Neuronal stem cell (in vitro differentiated cells): ENCODE measurements around the gene PRIM1. TPM values are rescaled to one million over a fixed set of nuclear protein-coding genes. Genes with fewer than 3 reads are reported as not detected.
"Not testable (repeated sequence)": the region's sequence is repeated elsewhere in the genome, so short reads cannot be mapped to it uniquely, and the experiment has no call there.

Experiments
- DNase-seq: peaks from one replicate; pipeline ENCODE4 v3.0.0-alpha.2; 2013; ENCODE audit warnings: low spot score
- H2AFZ ChIP-seq: one replicate; pipeline ENCODE4 v1.6.1; 2013; ENCODE audit warnings: mild to moderate bottlenecking, low read length, inconsistent platforms
- H2AK5ac ChIP-seq: 2 replicates; pipeline ENCODE4 v1.6.1; 2013; ENCODE audit warnings: low read depth, mild to moderate bottlenecking, inconsistent platforms, low read length, moderate library complexity, mixed read lengths
- H2BK120ac ChIP-seq: 2 replicates; pipeline ENCODE4 v1.6.1; 2013; ENCODE audit warnings: low read depth, mild to moderate bottlenecking, inconsistent platforms, low read length, moderate library complexity, mixed read lengths
- H2BK12ac ChIP-seq: one replicate; pipeline ENCODE4 v1.6.1; 2013; ENCODE audit warnings: low read length, inconsistent platforms
- H2BK15ac ChIP-seq: 2 replicates; pipeline ENCODE4 v1.6.1; 2013; ENCODE audit warnings: mild to moderate bottlenecking, low read length, inconsistent platforms, mixed read lengths
- H2BK5ac ChIP-seq: one replicate; pipeline ENCODE4 v1.6.1; 2013; ENCODE audit warnings: inconsistent platforms, mild to moderate bottlenecking, low read length, moderate library complexity
- H3K14ac ChIP-seq: one replicate; pipeline ENCODE4 v1.6.1; 2013; ENCODE audit warnings: low read length, inconsistent platforms
- H3K18ac ChIP-seq: 2 replicates; pipeline ENCODE4 v1.6.1; 2013; ENCODE audit warnings: low read length, inconsistent platforms
- H3K23ac ChIP-seq: 2 replicates; pipeline ENCODE4 v1.6.1; 2013; ENCODE audit warnings: low read depth, mild to moderate bottlenecking, mixed read lengths, low read length, inconsistent platforms; ENCODE audit not compliant: poor library complexity
- H3K27ac ChIP-seq: replicated peaks from 3 replicates; pipeline ENCODE4 v1.5.1; 2013; ENCODE audit warnings: low read length, inconsistent platforms
- H3K27me3 ChIP-seq, 3 experiments: 2 replicates each; pipeline ENCODE4 v1.6.1; 2013; ENCODE audit warnings: low read length in 3 of 3, mild to moderate bottlenecking in 2 of 3, inconsistent platforms in 1 of 3, low read depth in 1 of 3, mixed read lengths in 1 of 3, moderate library complexity in 1 of 3; ENCODE audit not compliant: control insufficient read depth in 3 of 3, insufficient read depth in 3 of 3
- H3K36me3 ChIP-seq, 2 donors: replicated peaks in 1 of 2; 2 replicates each; pipeline ENCODE4 v1.6.1; 2013; ENCODE audit warnings: low read length in 2 of 2; ENCODE audit not compliant: control insufficient read depth in 2 of 2, insufficient read depth in 2 of 2
- H3K4ac ChIP-seq: 2 replicates; pipeline ENCODE4 v1.6.1; 2013; ENCODE audit warnings: inconsistent platforms, mild to moderate bottlenecking, low read length, moderate library complexity
- H3K4me1 ChIP-seq, 2 donors: 1 replicate in 1 of 2; 2 replicates in 1 of 2; pipeline ENCODE4 v1.6.1; 2013; ENCODE audit warnings: low read length in 2 of 2, low read depth in 1 of 2; ENCODE audit not compliant: control insufficient read depth in 2 of 2, insufficient read depth in 1 of 2
- H3K4me2 ChIP-seq: one replicate; pipeline ENCODE4 v1.6.1; 2013; ENCODE audit warnings: mild to moderate bottlenecking, low read length, inconsistent platforms; ENCODE audit not compliant: insufficient read depth, poor library complexity, severe bottlenecking
- H3K4me3 ChIP-seq, 2 donors: 2 replicates each; pipeline ENCODE4 v1.5.1; 2013; ENCODE audit warnings: low read length in 2 of 2, mild to moderate bottlenecking in 2 of 2, inconsistent platforms in 1 of 2, moderate library complexity in 1 of 2
- H3K79me1 ChIP-seq: one replicate; pipeline ENCODE4 v1.6.1; 2013; ENCODE audit warnings: low read depth, mild to moderate bottlenecking, inconsistent platforms, low read length, moderate library complexity
- H3K9ac ChIP-seq: one replicate; pipeline ENCODE4 v1.6.1; 2013; ENCODE audit warnings: mild to moderate bottlenecking, low read depth, low read length, inconsistent platforms; ENCODE audit not compliant: poor library complexity
- H3K9me3 ChIP-seq, 2 donors: replicated peaks in 1 of 2; 2 replicates each; pipeline versions ENCODE3 to v1.6.1; 2013; ENCODE audit warnings: low read length in 2 of 2, mild to moderate bottlenecking in 2 of 2, inconsistent platforms in 1 of 2, low read depth in 1 of 2, mixed read lengths in 1 of 2, moderate library complexity in 1 of 2; ENCODE audit not compliant: control insufficient read depth in 2 of 2, insufficient read depth in 1 of 2
- H4K8ac ChIP-seq: one replicate; pipeline ENCODE4 v1.6.1; 2013; ENCODE audit warnings: low read depth, mild to moderate bottlenecking, inconsistent platforms, low read length, moderate library complexity
- H4K91ac ChIP-seq: one replicate; pipeline ENCODE4 v1.6.1; 2013; ENCODE audit warnings: low read length, low read depth, mild to moderate bottlenecking, inconsistent platforms; ENCODE audit not compliant: poor library complexity
- WGBS, 2 donors: extraction: QIAGEN DNeasy Blood & Tissue Kit; methylation state at CpG; one replicate each; pipeline ENCODE4 v1.1.7; 2013; ENCODE audit warnings: missing lambda C conversion rate in 2 of 2, mixed read lengths in 1 of 2; ENCODE audit not compliant: insufficient read length in 2 of 2, insufficient replicate concordance in 1 of 2; ENCODE audit errors: extremely low coverage in 2 of 2; 5-methylcytosine and 5-hydroxymethylcytosine counted together
- polyA plus RNA-seq, 2 experiments: library from polyadenylated mRNA; stranded (reverse); fragments of 200-250 nt; gene quantifications; one replicate each; pipeline ENCODE4 v1.2.3, GENCODE V29; 2013

The PRIM1 gene
- 37.6 TPM for polyA plus RNA-seq (2013, experiment 1 of 2)
- 38.3 TPM for polyA plus RNA-seq (2013, experiment 2 of 2)

DNA sequence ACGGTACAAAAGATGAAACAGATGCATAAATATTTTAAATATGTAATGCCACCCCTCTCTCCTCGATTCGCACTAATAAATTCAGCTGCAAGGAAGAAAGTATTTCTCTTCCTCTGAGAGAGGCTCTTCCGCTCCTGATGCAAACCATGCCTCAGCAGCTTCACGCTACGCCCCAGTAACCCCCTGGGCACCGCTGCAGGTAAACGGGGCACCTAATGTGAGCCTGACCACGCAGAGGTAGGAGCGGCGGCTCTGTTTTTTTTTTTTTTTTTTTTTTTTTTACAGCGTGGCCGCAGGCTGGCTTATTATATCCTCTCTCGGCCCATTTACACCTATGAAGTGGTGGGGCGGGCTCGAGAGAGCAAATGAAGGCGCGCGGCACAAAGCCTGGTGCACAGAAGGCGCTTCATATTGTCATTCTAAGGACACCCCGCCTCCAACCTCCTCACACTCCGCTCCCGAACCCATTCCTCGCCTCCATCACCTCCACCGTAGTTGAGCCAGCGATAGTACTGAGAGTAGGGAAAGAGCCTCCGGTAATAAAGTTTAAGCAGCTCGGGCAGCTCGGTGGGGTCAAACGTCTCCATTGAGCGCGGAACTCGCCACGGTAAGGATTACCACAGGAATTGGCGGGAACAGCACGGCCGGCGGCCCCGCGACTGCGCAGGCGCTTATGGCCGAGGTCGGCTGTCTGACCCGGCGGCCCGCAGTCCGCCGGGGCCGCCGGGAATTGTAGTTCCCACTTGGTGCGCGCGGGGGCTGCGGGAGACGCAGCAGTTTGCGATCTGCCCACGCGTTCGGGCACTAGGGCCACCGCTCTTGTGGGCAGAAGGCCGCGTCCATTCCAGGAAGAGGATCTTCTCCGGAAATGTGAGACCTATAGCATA, at the start of gene PRIM1:
PRIM1 (minus strand) TSS at position 612 of the 887 bp plus-strand sequence; CDS start at position 587, 25 bp downstream.
- peak; percentile 85 for DNase-seq
- no CpG with 5 or more reads among the region's 64 CpGs for WGBS, 2 donors
- Histone ChIP-seq H2BK5ac (no peak within 1 kb of the TSS), H2BK12ac (peak within 1 kb of the TSS; percentile 41), H3K27me3 (peaks cover 0 to 2% (median 0%) of the 10 kb centered on the region in 3 experiments), H3K27ac (peak within 1 kb of the TSS; percentile 93), H3K9me3 (no peaks in the 10 kb centered on the region), H4K91ac (no peak within 1 kb of the TSS), H3K79me1 (peaks cover 1% of the 10 kb centered on the region), H3K23ac (peak within 1 kb of the TSS; percentile 68), H3K4me1 (no peaks in the 10 kb centered on the region), H3K18ac (peak within 1 kb of the TSS; percentile 95), H3K14ac (no peak within 1 kb of the TSS), H2AFZ (peak within 1 kb of the TSS; percentile 96), H3K4me3 (peak within 1 kb of the TSS; percentile 91 to 97), H2AK5ac (no peak within 1 kb of the TSS), H3K9ac (peak within 1 kb of the TSS; percentile 30), H2BK15ac (peak within 1 kb of the TSS; percentile 82), H3K36me3 (peaks cover 7 to 36% of the 10 kb centered on the region in 2 donors), H2BK120ac (no peak within 1 kb of the TSS), H4K8ac (peak within 1 kb of the TSS; percentile 17), H3K4ac (no peak within 1 kb of the TSS), H3K4me2 (peak within 1 kb of the TSS; percentile 53)

DNA sequence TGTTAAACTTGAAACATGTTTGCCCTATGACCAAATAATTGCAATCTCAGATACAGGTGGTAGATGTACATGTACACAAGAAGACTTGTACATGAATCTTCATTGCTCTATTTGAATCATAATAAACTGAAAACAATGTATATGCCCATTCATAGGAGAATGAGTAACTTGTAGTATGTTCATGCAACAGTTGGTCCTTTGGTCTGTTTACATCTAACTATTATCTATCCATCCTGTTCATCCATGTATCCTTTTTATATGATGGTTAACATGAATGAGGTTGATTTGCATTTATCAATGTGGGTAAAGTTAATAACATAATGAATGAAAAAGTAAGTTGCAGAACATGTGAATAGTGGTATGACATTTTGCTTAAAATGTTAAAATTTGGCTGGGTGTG, 48.1 kb upstream of the PRIM1 start:
- Histone ChIP-seq H3K36me3 (no peaks in the 10 kb centered on the region), H3K4me3 (no peak overlapping the region), H3K79me1 (no peaks in the 10 kb centered on the region)

DNA sequence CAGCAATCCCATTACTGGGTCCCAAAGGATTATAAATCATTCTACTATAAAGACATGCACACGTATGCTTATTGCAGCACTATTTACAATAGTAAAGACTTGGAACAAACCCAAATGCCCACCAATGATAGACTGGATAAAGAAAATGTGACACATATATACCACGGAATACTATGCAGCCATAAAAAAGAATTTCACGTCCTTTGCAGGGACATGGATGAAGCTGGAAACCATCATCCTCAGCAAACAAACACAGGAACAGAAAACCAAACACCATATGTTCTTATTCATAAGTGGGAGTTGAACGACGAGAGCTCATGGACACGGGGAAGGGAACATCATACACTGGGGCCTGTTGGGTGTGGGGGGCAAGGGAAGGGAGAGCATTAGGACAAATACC, 47.2 kb upstream of the PRIM1 start:
- H3K4me2 ChIP-seq, H3K4me3 ChIP-seq, H3K9ac ChIP-seq, H2BK15ac ChIP-seq, H3K27ac ChIP-seq, H3K4ac ChIP-seq, H3K18ac ChIP-seq, H2BK12ac ChIP-seq, H2BK5ac ChIP-seq, DNase-seq, H2AK5ac ChIP-seq, H2AFZ ChIP-seq, H3K14ac ChIP-seq, H3K23ac ChIP-seq, H4K91ac ChIP-seq, H3K36me3 ChIP-seq, H3K9me3 ChIP-seq, H3K27me3 ChIP-seq, H4K8ac ChIP-seq, H3K4me1 ChIP-seq, H2BK120ac ChIP-seq, H3K79me1 ChIP-seq: not testable (repeated sequence)
- no CpG with 5 or more reads among the region's 6 CpGs for WGBS, 2 donors

More for the DNA sequence above, 48.1 kb upstream of the PRIM1 start:
- no peaks in the 10 kb centered on the region for H3K9me3 ChIP-seq
- H3K4me2 ChIP-seq: no peak overlapping the region
- no peak overlapping the region for H3K4ac ChIP-seq
- H3K14ac ChIP-seq: no peak overlapping the region
- no peak overlapping the region for H3K27ac ChIP-seq
- H2BK12ac ChIP-seq: no peak overlapping the region
- no peaks in the 10 kb centered on the region for H3K27me3 ChIP-seq
- no peak overlapping the region for H4K8ac ChIP-seq
- H4K91ac ChIP-seq: no peak overlapping the region
- H2AFZ ChIP-seq: no peak overlapping the region
- no peak overlapping the region for H2AK5ac ChIP-seq
- no peak overlapping the region for H3K18ac ChIP-seq
- DNase-seq: no peak
- no peak overlapping the region for H3K9ac ChIP-seq
- no peak overlapping the region for H2BK15ac ChIP-seq
- H3K4me1 ChIP-seq: no peaks in the 10 kb centered on the region
- no peak overlapping the region for H3K23ac ChIP-seq
- no peak overlapping the region for H2BK120ac ChIP-seq
- H2BK5ac ChIP-seq: no peak overlapping the region

DNA sequence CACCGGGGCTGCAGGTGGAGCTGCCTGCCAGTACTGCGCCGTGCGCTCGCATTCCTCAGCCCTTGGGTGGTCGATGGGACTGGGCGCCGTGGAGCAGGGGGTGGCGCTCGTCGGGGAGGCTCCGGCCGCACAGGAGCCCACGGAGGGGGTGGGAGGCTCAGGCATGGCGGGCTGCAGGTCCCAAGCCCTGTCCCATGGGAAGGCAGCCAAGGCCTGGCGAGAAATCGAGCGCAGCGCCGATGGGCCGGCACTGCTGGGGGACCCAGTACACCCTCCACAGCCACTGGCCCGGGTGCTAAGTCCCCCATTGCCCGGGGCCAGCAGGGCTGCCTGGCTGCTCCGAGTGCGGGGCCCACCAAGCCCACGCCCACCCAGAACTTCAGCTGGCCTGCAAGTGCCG, 43.7 kb upstream of the PRIM1 start:
- not testable (repeated sequence) for H2BK12ac ChIP-seq, H2BK5ac ChIP-seq, H2AK5ac ChIP-seq, H3K4ac ChIP-seq, H3K27me3 ChIP-seq, H4K8ac ChIP-seq, H4K91ac ChIP-seq, H3K4me1 ChIP-seq, H3K9me3 ChIP-seq, H2BK120ac ChIP-seq, DNase-seq, H3K4me2 ChIP-seq, H2AFZ ChIP-seq, H3K14ac ChIP-seq, H2BK15ac ChIP-seq, H3K27ac ChIP-seq, H3K18ac ChIP-seq, H3K4me3 ChIP-seq, H3K79me1 ChIP-seq, H3K23ac ChIP-seq, H3K9ac ChIP-seq, H3K36me3 ChIP-seq
- WGBS, 2 donors: no CpG with 5 or more reads among the region's 27 CpGs
